ENCODE measurements around the gene CNTNAP2.

DNA sequence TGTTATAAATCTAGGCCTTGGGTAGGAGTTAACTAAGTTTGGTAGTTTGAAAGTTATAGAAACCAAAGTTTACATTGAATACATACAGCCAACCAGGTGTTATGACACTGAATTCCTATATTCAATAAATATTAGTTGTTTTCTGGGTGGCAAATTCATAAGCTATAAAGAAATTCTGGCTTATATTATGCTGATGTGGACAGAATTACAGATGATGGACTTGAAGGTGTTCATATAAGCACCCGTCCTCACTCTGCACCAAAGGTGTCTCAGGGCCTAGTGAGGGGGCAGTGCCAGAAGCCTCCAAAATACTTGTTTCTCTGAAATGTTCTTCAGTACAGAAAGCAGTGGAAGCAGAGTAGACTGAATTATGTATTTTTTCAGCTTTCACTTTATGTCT lies 973.0 kb downstream of the CNTNAP2 start:
- TF ChIP-seq POLR2A (IDR thresholded peaks at IDR 0.05; ENCODE audit: low read length) = no peak
- no peak for TF ChIP-seq GATA1 (IDR thresholded peaks at IDR 0.05; ENCODE audit: low read depth, low read length)
